ENCODE data around the gene COG2.
"Not testable (repeated sequence)": the region's sequence is repeated elsewhere in the genome, so short reads cannot be mapped to it uniquely, and the experiment has no call there.

The COG2 gene

GRCh38 chr1:230629511-230629910 is 12.8 kb upstream of the COG2 start:
- no peak for DNase-seq

GRCh38 chr1:230631477-230631876 is 10.8 kb upstream of the COG2 start:
- no peak for DNase-seq

- no peak for DNase-seq
Measured at GRCh38 chr1:230632273-230632873, 9.9 kb upstream of the COG2 start.

- no peak for DNase-seq
Measured at GRCh38 chr1:230633469-230633868, 8.8 kb upstream of the COG2 start.

- DNase-seq: no peak
Measured at GRCh38 chr1:230634384-230634783, 7.9 kb upstream of the COG2 start.

GRCh38 chr1:230636575-230637148 is 5.6 kb upstream of the COG2 start:
- DNase-seq: no peak

- no peak for DNase-seq
Measured at GRCh38 chr1:230639714-230640209, 2.5 kb upstream of the COG2 start.

- DNase-seq: no peak
Measured at GRCh38 chr1:230641346-230641745, 935 bp upstream of the COG2 start.

- DNase-seq: no peak
Measured at GRCh38 chr1:230641900-230642262, 400 bp upstream of the COG2 start.

GRCh38 chr1:230643908-230644307 is 1.6 kb downstream of the COG2 start:
- DNase-seq: no peak

- DNase-seq: no peak
Measured at GRCh38 chr1:230646710-230647302, 4.5 kb downstream of the COG2 start.

GRCh38 chr1:230647321-230647720 is 5.0 kb downstream of the COG2 start:
- no peak for DNase-seq

- DNase-seq: no peak
Measured at GRCh38 chr1:230648114-230648513, 5.8 kb downstream of the COG2 start.

GRCh38 chr1:230650300-230650699 is 8.0 kb downstream of the COG2 start:
- DNase-seq: no peak

- no peak for DNase-seq
Measured at GRCh38 chr1:230651235-230651634, 9.0 kb downstream of the COG2 start.

- not testable (repeated sequence) for DNase-seq
Measured at GRCh38 chr1:230656719-230657118, 14.4 kb downstream of the COG2 start.

- DNase-seq: not testable (repeated sequence)
Measured at GRCh38 chr1:230658103-230658502, 15.8 kb downstream of the COG2 start.

- no peak for DNase-seq
Measured at GRCh38 chr1:230658691-230659090, 16.4 kb downstream of the COG2 start.

- no peak for DNase-seq
Measured at GRCh38 chr1:230661976-230662375, 19.7 kb downstream of the COG2 start.

GRCh38 chr1:230668227-230668626 is 25.9 kb downstream of the COG2 start:
- DNase-seq: no peak

GRCh38 chr1:230669543-230669942 is 27.3 kb downstream of the COG2 start:
- DNase-seq: no peak

- DNase-seq: no peak
Measured at GRCh38 chr1:230674581-230674980, 32.3 kb downstream of the COG2 start.

- DNase-seq: no peak
Measured at GRCh38 chr1:230677200-230677599, 34.9 kb downstream of the COG2 start.

- no peak for DNase-seq
Measured at GRCh38 chr1:230679192-230679591, 36.9 kb downstream of the COG2 start.

GRCh38 chr1:230679825-230680224 is 37.5 kb downstream of the COG2 start:
- DNase-seq: no peak

All from NK-92 treated with Interleukin-12 subunit alpha and Interleukin-12 subunit beta, amount 100 ng/mL, for 24 hours (cell line).